Adrenal gland (tissue), 12 donors: Measurements from ENCODE around the gene CPOX. TPM values are rescaled to one million over a fixed set of nuclear protein-coding genes. Genes with fewer than 3 reads are reported as not detected.

Source experiments
- DNase-seq, 7 donors: peaks; one replicate each; pipeline ENCODE4 v3.0.0-alpha.2; 2019 to 2020
- H3K27ac ChIP-seq, 5 donors: fragments of 200-600 bp; sonication (generic) in 4 of 5; 1 replicate in 3 of 5; 2 replicates in 2 of 5; pipeline versions ENCODE4 v1.5.1 to v1.8.0; 2016 to 2020; ENCODE audit warnings: mild to moderate bottlenecking in 1 of 5
- H3K27me3 ChIP-seq: fragments of 200-600 bp; 2 replicates; pipeline ENCODE4 v1.8.0; 2021
- H3K36me3 ChIP-seq, 2 donors: fragments of 200-600 bp; replicated peaks in 1 of 2; 1 replicate in 1 of 2; 2 replicates in 1 of 2; pipeline versions ENCODE4 v1.5.1 to v1.8.0; 2018 to 2022
- H3K4me1 ChIP-seq, 2 donors: fragments of 200-600 bp; replicated peaks in 1 of 2; 1 replicate in 1 of 2; 2 replicates in 1 of 2; pipeline versions ENCODE4 v1.5.1 to v1.8.0; 2018 to 2021
- H3K4me3 ChIP-seq, 4 donors: fragments of 200-600 bp; sonication (generic) in 3 of 4; one replicate each; pipeline ENCODE4 v1.5.1; 2016 to 2018
- H3K9me3 ChIP-seq, 3 donors: fragments of 200-600 bp; sonication (generic) in 1 of 3; replicated peaks in 1 of 3; 1 replicate in 2 of 3; 2 replicates in 1 of 3; pipeline versions ENCODE4 v1.5.1 to v1.8.0; 2016 to 2021
- POLR2A ChIP-seq, 2 donors: fragments of 450-650 bp; IDR thresholded peaks; one replicate each; pipeline ENCODE4 v1.6.1; 2017; ENCODE audit warnings: antibody characterized with exemption in 2 of 2, mild to moderate bottlenecking in 2 of 2, moderate library complexity in 1 of 2
- WGBS, 4 donors: extraction: QIAGEN DNeasy Blood & Tissue Kit in 2 of 4; methylation state at CpG; one replicate each; pipeline versions ENCODE4 v1.1.5 to v1.1.7; 2013 to 2017; 5-methylcytosine and 5-hydroxymethylcytosine counted together
- intact Hi-C, 2 donors: fragments of 100-400 bp; cut with DNase I; formaldehyde crosslinking; loops; one replicate each; pipeline versions ENCODE4 v1.14.1 to v1.15.0; 2022 to 2023
- polyA plus RNA-seq, 3 donors: library from polyadenylated mRNA; stranded (reverse); fragments of 200-250 nt in 2 of 3; fragments of 350-450 nt in 1 of 3; fragmentation: Illumina TruSeq in 1 of 3; extraction: RNeasy Lipid Tissue Mini Kit (QIAGEN cat#74804) in 1 of 3; gene quantifications; one replicate each; pipeline ENCODE4 v1.2.3, GENCODE V29; 2013 to 2014
- total RNA-seq, 9 donors: library from RNA; depleted of rRNA in 4 of 9; stranded (reverse); fragments of >200 nt in 4 of 9; fragments of 120-200 nt in 1 of 9; fragmentation: NEBNext Ultra II Directional in 1 of 9; extraction: Animal tissue kit (Norgen Biotek cat#: 25700) in 1 of 9; gene quantifications; one replicate each; pipeline versions ENCODE4 v1.1.0 to v1.2.4, GENCODE V29; 2013 to 2023
- TF ChIP-seq, protein P1 (sequence below), 6 experiments: fragments of 450-650 bp in 4 of 6; fragments of 200-600 bp in 2 of 6; sonication (generic) in 1 of 6; IDR thresholded peaks; 1 replicate in 5 of 6; 2 replicates in 1 of 6; pipeline versions ENCODE4 v1.5.1 to v1.8.0; 2016 to 2021; ENCODE audit warnings: antibody characterized with exemption in 6 of 6, mild to moderate bottlenecking in 2 of 6, moderate library complexity in 1 of 6
- donor health status: healthy with polysubstance abuse.
- donor health status: Bipolar disorder and iron deficiency.
- donor health status: DM: yes; HTN: yes; CAD: no.
- donor health status: DM: no; HTN: no; CAD: no.
- donor health status: DM: no; HTN: no; CAD: no.
- donor health status: DM: yes; HTN: yes; CAD: no.

CPOX gene
- total and polyA plus RNA-seq, 12 donors: 9.0 to 59.8 (median 21.7) TPM

DNA sequence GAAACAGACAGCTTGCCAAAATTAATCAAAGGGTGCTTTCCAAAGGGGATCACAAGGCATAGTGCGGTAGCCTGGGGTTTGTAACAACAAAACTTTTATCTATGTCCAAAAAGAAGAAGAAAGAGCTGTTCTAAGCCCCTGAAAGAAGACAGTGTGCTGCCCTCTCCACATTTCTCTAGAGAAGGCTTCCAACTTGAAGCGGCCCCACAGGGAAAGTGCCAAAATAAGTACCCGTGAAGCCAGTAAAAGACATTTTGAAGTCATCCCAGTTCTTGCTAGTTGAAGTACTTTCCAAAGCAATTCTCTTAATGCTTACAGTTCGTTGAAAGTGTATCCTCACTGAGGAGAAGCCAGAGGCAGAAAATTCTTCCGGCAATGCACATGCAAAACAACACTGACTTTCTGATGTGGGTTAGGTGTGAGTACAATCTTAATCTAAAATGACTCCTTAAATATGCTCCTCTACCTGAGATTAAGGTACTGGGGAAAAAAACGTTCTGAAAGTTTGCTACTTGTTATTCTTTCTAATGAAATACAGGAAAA is 40.3 kb downstream of the CPOX start:
- intact Hi-C loops: no loop called here
- TF ChIP-seq, protein P1, sequence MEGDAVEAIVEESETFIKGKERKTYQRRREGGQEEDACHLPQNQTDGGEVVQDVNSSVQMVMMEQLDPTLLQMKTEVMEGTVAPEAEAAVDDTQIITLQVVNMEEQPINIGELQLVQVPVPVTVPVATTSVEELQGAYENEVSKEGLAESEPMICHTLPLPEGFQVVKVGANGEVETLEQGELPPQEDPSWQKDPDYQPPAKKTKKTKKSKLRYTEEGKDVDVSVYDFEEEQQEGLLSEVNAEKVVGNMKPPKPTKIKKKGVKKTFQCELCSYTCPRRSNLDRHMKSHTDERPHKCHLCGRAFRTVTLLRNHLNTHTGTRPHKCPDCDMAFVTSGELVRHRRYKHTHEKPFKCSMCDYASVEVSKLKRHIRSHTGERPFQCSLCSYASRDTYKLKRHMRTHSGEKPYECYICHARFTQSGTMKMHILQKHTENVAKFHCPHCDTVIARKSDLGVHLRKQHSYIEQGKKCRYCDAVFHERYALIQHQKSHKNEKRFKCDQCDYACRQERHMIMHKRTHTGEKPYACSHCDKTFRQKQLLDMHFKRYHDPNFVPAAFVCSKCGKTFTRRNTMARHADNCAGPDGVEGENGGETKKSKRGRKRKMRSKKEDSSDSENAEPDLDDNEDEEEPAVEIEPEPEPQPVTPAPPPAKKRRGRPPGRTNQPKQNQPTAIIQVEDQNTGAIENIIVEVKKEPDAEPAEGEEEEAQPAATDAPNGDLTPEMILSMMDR (IDR thresholded peaks at IDR 0.05): no peak

DNA sequence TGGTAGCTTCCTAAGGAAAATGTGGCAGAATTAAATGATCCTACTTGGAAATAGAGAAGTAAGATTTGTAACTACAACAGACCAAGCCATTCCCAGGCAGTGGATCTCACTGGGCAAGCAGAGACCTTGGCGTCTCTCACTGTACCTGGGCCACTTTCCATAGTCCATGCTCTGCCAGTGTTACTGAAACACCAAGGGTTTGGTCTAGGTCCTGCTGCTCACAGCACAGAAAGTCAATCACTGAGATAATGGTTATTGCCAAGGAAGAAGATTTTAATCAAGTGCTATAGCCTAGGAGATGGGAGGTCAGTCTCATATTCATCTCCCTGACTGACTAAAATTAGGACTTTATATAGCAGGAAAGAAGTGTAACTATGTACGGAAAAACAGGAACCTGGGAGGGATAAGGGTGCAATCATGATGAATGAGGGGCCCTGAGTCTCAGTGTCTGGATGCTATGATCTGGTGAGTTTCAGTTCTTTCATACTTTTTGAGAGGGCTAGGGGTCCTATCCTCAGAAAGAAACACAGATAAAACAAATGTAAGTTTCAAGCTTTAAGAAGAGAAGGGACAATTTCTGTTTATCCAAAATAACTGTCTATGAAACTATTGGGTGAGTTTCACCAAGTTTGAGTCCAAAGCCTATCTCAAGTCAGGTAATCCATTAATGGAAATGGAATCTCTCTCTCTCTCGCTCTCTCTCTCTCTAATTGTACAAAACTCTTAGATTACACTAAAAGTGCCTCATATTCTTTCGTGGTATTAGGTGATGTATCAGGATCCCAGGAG is 41.0 kb downstream of the CPOX start:
- intact Hi-C loops: no loop called here
- WGBS, 4 donors: 68 to 89% (median 77%) methylated on average over 4 of the region's 4 CpGs
- no peak for TF ChIP-seq POLR2A (IDR thresholded peaks at IDR 0.05)
- TF ChIP-seq, protein P1 (IDR thresholded peaks at IDR 0.05): no peak
- H3K9me3 ChIP-seq: no peaks in the 10 kb centered on the region
- no peaks in the 10 kb centered on the region for H3K36me3 ChIP-seq
- no peak for DNase-seq
- no peak overlapping the region for H3K27ac ChIP-seq
- H3K27me3 ChIP-seq: no peaks in the 10 kb centered on the region
- no peaks in the 10 kb centered on the region for H3K4me1 ChIP-seq
- no peak overlapping the region for H3K4me3 ChIP-seq

More for the DNA sequence above, 40.3 kb downstream of the CPOX start:
- H3K36me3 ChIP-seq: no peaks in the 10 kb centered on the region
- no peaks in the 10 kb centered on the region for H3K9me3 ChIP-seq
- H3K27ac ChIP-seq: no peak overlapping the region
- WGBS, 4 donors: 67 to 76% (median 71%) methylated on average over 6 of the region's 6 CpGs
- H3K4me3 ChIP-seq: no peak overlapping the region
- no peak for DNase-seq
- H3K4me1 ChIP-seq: no peaks in the 10 kb centered on the region
- no peaks in the 10 kb centered on the region for H3K27me3 ChIP-seq

DNA sequence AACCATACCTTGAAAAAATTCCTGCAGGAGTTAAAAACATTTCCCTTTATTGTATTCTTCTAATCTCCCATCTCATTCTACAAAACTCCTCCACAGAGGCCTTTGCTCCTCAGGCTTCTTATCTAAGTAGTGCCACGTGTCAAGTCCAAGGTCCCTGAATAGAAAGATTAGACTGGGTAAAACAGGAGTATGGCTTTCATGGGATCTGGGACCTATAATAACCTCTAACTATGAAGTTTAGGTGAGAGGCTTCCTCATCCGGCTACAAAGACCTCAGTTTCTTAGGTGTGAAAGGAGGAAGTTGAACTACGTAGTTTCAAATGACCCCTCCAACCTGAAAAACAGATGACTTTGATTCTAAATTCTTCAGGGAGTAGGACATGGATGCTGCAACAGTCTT is 41.7 kb downstream of the CPOX start:
- Histone ChIP-seq H3K36me3 (no peaks in the 10 kb centered on the region), H3K27me3 (no peaks in the 10 kb centered on the region), H3K4me3 (no peak overlapping the region), H3K27ac (no peak overlapping the region), H3K4me1 (no peaks in the 10 kb centered on the region), H3K9me3 (no peaks in the 10 kb centered on the region)
- intact Hi-C loops: no loop called here
- WGBS, 4 donors: 61 to 79% (median 66%) methylated on average over 3 of the region's 3 CpGs
- TF ChIP-seq, protein P1 (IDR thresholded peaks at IDR 0.05): no peak
- no peak for TF ChIP-seq POLR2A (IDR thresholded peaks at IDR 0.05)
- no peak for DNase-seq

DNA sequence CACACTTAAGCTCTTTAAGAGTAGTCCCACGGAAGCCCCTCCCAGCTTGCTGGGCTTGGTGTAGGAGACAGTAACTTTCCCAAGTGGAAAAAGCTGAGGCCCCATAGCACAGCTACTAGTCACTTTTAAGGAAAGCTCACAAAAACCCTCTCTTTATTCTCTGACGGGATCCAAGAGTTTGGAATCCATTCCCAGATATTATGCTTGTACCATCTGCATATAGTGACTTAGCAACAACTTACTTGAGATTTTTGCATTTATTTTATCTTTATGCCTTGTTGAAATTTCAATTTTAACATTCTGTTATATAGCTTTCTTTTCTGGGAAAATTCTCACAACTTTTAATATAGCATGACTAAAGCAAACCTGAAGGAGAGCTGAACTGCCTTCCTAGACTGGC is 42.2 kb downstream of the CPOX start:
- Histone ChIP-seq H3K4me1 (no peaks in the 10 kb centered on the region), H3K36me3 (no peaks in the 10 kb centered on the region), H3K27ac (no peak overlapping the region), H3K27me3 (no peaks in the 10 kb centered on the region), H3K4me3 (no peak overlapping the region), H3K9me3 (no peaks in the 10 kb centered on the region)
- intact Hi-C loops: no loop called here
- WGBS, 4 donors: 84 to 90% (median 88%) methylated on average over 2 of the region's 2 CpGs
- DNase-seq: no peak
- TF ChIP-seq, protein P1 (IDR thresholded peaks at IDR 0.05): no peak
- TF ChIP-seq POLR2A (IDR thresholded peaks at IDR 0.05): no peak
